C4-2B (cell line): ENCODE results near the gene SMTNL2.
"Not testable (repeated sequence)": the region's sequence is repeated elsewhere in the genome, so short reads cannot be mapped to it uniquely, and the experiment has no call there.

Source experiments
- H3K27ac ChIP-seq: fragments of 450-650 bp; 2 replicates; pipeline ENCODE4 v1.5.1; 2017
- ZFX ChIP-seq: fragments of 450-650 bp; IDR thresholded peaks from 2 replicates; pipeline ENCODE4 v1.6.1; 2017
- TF ChIP-seq, protein P1 (sequence below): fragments of 450-650 bp; conservative IDR thresholded peaks from 2 replicates; pipeline ENCODE4 v1.5.1; 2017; ENCODE audit warnings: mild to moderate bottlenecking

SMTNL2 gene

DNA sequence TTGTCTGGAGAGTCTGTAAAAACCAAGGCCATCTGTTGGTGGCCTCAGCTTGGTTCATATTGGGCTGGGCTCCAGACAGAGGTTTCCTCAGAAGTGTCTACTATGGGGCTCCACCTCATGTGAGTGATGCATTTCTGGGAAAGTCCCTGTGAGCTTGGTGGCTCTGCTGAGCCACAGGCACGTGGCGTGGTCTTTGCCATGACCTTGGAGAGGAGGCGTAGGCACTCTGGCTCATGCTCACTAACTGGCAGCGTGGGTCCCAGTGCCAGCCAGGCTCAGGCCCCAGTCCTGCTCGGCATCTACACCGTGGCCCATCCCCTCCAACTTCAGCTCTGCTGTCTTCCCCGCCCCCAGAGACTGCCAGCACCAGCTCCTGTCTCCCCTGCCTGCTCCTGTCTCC is 10.7 kb upstream of the SMTNL2 start:
- no peak overlapping the region for H3K27ac ChIP-seq

GRCh38 chr17:4574448-4575045 is 9.8 kb upstream of the SMTNL2 start:
- H3K27ac ChIP-seq: no peak overlapping the region
- TF ChIP-seq, protein P1, sequence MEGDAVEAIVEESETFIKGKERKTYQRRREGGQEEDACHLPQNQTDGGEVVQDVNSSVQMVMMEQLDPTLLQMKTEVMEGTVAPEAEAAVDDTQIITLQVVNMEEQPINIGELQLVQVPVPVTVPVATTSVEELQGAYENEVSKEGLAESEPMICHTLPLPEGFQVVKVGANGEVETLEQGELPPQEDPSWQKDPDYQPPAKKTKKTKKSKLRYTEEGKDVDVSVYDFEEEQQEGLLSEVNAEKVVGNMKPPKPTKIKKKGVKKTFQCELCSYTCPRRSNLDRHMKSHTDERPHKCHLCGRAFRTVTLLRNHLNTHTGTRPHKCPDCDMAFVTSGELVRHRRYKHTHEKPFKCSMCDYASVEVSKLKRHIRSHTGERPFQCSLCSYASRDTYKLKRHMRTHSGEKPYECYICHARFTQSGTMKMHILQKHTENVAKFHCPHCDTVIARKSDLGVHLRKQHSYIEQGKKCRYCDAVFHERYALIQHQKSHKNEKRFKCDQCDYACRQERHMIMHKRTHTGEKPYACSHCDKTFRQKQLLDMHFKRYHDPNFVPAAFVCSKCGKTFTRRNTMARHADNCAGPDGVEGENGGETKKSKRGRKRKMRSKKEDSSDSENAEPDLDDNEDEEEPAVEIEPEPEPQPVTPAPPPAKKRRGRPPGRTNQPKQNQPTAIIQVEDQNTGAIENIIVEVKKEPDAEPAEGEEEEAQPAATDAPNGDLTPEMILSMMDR: no peak
- TF ChIP-seq ZFX: no peak

More for the DNA sequence above, 10.7 kb upstream of the SMTNL2 start:
- TF ChIP-seq, protein P1: no peak
- TF ChIP-seq ZFX: no peak

DNA sequence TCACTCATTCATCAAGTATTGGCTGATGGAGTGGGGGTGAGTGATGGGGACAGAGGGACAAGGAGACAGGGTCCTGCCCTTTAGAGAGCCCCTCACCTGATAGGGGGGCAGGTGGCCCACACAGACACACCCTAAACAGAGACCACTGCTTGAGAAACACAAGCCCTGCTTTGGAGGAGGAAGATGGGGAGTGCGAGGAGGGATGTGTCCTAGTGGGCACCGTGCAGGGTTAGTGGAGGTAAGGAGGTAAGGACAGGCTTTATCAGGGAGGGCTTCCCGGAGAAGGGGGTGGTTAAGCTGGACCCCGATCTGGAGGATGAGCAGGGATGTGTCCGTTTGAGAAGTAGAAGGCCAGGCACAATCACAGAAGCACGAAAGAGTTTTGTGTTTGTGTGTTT is 8.2 kb upstream of the SMTNL2 start:
- TF ChIP-seq, protein P1: no peak
- no peak for TF ChIP-seq ZFX
- no peak overlapping the region for H3K27ac ChIP-seq

DNA sequence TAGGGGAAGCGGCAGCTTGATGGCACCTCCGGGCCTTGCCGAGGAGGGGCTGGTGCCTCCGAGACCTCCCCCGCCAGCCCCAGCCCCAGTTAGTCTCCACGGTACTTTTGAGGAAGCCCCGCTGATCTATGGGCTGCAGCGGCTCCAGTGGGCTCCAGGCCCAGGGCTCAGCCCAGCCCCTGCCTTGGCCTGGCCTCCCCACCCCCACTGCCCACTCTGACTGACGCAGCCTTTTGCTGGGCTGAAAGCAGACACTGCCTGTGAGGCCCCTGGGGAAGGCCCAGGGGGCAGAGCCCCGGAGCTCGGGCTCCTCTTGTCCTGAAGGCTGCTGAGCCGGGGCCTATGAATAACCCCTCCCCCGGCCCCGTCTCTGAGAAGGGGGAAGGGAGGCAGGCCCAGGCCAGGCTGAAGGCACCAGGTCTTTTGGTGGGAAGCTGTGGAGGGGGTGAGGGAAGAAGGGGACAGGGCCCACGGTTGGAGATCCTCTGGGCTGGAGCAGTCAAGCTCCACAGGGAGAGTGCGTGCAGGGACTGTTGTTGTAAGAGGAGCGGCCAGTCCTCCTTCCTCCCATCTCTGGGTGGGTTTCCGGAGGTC is 7.5 kb upstream of the SMTNL2 start:
- TF ChIP-seq, protein P1: no peak
- no peak for TF ChIP-seq ZFX
- H3K27ac ChIP-seq: no peak overlapping the region

DNA sequence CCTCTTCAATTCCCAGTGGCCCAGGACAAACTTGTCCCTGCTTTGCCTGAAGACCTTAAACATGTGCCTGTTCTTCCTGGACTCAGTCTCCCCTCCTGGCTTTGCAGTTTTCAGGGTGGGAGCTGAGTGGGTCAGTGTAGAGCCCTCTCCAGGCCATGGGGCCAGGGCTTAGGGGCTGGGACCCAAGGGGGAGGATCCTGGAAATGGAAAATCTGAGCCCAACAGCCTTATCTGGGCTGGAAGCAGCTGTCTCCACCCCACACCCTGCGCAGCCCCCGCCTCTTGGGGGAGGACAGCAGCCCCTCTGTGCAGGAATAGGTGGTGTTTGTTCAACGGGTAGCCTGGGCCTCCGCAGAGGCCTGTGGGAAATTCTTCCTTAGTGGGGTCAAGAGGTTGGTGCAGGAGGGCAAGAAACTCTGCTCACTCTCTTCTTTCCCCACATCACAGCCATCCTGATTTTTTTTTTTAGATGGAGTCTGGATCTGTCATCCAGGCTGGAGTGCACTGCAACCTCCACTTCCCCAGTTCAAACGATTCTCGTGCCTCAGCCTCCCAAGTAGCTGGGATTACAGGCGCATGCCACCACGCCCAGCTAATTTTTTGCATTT is 6.8 kb upstream of the SMTNL2 start:
- TF ChIP-seq ZFX: no peak
- no peak overlapping the region for H3K27ac ChIP-seq

- H3K27ac ChIP-seq: not testable (repeated sequence)
Observed at GRCh38 chr17:4578349-4578748, 6.0 kb upstream of the SMTNL2 start.

GRCh38 chr17:4579678-4580077 is 4.7 kb upstream of the SMTNL2 start:
- H3K27ac ChIP-seq: no peak overlapping the region
- TF ChIP-seq, protein P1: no peak
- TF ChIP-seq ZFX: no peak

DNA sequence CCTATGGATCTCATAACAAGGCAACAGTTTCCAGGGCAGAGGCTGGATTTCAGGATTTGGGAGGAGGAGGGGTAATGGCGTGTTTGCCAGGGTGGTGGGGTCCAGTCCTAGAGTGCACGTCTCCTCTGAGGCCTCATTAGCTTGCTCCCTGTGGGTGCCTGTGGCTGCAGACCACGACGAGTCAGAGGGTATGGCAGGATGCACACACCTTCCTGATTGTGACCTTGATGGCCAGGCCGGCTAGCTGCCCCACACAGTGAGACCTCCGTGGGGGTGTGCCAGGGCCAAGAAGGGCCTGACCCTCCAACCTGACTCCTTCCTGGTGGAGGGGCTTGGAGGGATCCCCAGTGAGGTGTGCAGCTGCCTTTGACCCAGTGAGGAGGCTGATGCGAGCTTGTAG is 4.0 kb upstream of the SMTNL2 start:
- H3K27ac ChIP-seq: no peak overlapping the region
- no peak for TF ChIP-seq ZFX
- TF ChIP-seq, protein P1: no peak
